ENCODE data around the gene FBXO3.

GRCh38 chr11:33775467-33775807 lies 1.1 kb upstream of the FBXO3 start:
- no peak for TF ChIP-seq EZH2 (IDR thresholded peaks at IDR 0.05)
- no peak for TF ChIP-seq POLR2AphosphoS5 (IDR thresholded peaks at IDR 0.05; ENCODE audit: borderline replicate concordance, low read depth, low read length)

Data from SK-N-MC (cell line).